HUES48 (cell line): ENCODE measurements around the gene CDC14A.
"Not testable (repeated sequence)": the region's sequence is repeated elsewhere in the genome, so short reads cannot be mapped to it uniquely, and the experiment has no call there.

ENCODE experiments used
- H3K27ac ChIP-seq: one replicate; pipeline ENCODE4 v1.7.0; 2013; ENCODE audit warnings: low read depth, low read length, inconsistent platforms
- H3K27me3 ChIP-seq: 2 replicates; pipeline ENCODE4 v1.6.1; 2013; ENCODE audit warnings: mild to moderate bottlenecking, low read length; ENCODE audit not compliant: control insufficient read depth, insufficient read depth
- H3K36me3 ChIP-seq: 2 replicates; pipeline ENCODE4 v1.6.1; 2013; ENCODE audit warnings: low read length; ENCODE audit not compliant: control insufficient read depth, insufficient read depth
- H3K4me1 ChIP-seq: 2 replicates; pipeline ENCODE4 v1.6.1; 2013; ENCODE audit warnings: mild to moderate bottlenecking, low read length; ENCODE audit not compliant: control insufficient read depth, insufficient read depth
- H3K4me3 ChIP-seq: 2 replicates; pipeline ENCODE4 v1.5.1; 2013; ENCODE audit warnings: mild to moderate bottlenecking, low read depth, low read length
- H3K9ac ChIP-seq: 2 replicates; pipeline ENCODE4 v1.6.1; 2013; ENCODE audit warnings: mild to moderate bottlenecking, low read depth, low read length, moderate library complexity
- H3K9me3 ChIP-seq: 2 replicates; pipeline ENCODE4 v1.6.1; 2013; ENCODE audit warnings: low read length; ENCODE audit not compliant: control insufficient read depth, insufficient read depth

Gene CDC14A

DNA sequence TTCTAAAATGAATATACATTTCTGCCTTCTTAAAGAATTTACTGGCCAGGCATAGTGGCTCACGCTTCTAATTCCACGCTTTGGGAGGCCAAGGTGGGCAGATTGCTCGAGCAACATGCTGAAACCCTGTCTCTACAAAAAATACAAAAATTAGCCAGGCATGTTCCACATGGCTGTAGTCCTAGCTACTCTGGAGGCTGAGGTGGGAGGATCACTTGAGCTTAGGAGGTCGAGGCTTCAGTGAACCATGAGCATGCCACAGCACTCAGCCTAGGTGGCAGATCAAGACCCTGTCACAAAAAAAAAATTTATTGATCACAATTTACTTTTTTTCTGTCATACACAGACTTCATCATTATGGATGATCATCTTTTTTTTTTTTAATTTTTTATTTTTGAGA is 11.5 kb downstream of the CDC14A start:
- Histone ChIP-seq H3K4me3 (no peak overlapping the region), H3K36me3 (no peaks in the 10 kb centered on the region), H3K4me1 (peaks cover 13% of the 10 kb centered on the region), H3K9ac (no peak overlapping the region), H3K27me3 (no peaks in the 10 kb centered on the region), H3K9me3 (no peaks in the 10 kb centered on the region), H3K27ac (no peak overlapping the region)

DNA sequence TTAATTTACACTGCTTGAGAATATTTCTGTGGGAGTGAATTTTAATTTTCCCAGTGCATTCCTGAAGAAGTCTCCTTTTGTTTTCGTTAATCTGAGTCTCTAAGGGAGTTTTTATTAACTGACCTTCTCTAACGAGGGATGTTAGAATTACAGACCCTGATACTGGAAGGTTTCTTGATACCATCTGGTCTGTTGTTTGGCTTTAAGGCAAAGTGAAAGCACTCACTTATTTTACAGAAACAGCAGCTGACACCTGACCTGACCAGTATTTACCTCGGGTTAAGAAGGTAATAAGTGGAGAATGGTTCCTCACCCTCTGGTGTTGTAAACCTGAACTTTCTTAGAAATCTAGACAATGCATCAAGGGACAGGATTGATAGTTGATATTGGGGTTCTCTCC is 12.4 kb downstream of the CDC14A start:
- Histone ChIP-seq H3K9me3 (no peaks in the 10 kb centered on the region), H3K27ac (no peak overlapping the region), H3K9ac (no peak overlapping the region)

DNA sequence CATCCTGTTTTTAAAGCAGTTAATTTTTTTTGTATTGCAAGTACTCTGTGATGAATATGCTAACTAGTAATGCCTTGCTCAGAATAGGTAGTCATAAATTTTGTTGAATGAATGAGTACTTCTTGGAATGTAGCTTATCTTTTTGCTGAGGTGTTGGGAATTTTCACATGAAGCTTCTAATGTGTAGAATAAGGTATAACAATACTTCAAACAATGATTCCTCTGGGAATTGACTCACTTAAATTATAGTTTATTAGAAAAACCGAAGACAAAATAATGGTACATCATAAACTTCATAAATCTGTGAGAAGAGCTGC is 13.9 kb downstream of the CDC14A start:
- Histone ChIP-seq H3K9me3 (no peaks in the 10 kb centered on the region), H3K4me3 (no peak overlapping the region), H3K9ac (no peak overlapping the region), H3K36me3 (no peaks in the 10 kb centered on the region), H3K27me3 (no peaks in the 10 kb centered on the region), H3K4me1 (peaks cover 6% of the 10 kb centered on the region; the same call in 1 of the 2 replicates), H3K27ac (no peak overlapping the region)

More for the DNA sequence above, 12.4 kb downstream of the CDC14A start:
- H3K27me3 ChIP-seq: no peaks in the 10 kb centered on the region
- no peaks in the 10 kb centered on the region for H3K36me3 ChIP-seq
- H3K4me3 ChIP-seq: no peak overlapping the region
- peaks cover 13% of the 10 kb centered on the region for H3K4me1 ChIP-seq

DNA sequence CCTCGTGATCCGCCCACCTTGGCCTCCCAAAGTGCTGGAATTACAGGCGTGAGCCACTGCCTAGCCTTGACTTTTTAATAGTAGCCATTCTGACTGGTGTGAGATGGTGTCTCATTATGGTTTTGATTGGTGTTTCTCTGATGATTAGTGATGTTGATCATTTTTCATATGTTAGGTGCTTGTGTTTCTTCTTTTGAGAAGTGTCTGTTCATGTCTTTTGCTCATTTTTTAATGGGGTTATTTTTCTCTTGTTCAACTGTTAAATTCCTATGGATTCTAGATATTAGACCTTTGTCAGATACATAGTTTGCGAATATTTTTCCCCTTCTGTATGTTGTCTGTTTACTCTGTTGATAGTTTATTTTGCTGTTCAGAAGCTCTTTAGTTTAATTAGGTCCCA is 17.0 kb downstream of the CDC14A start:
- not testable (repeated sequence) for H3K4me1 ChIP-seq, H3K9ac ChIP-seq, H3K9me3 ChIP-seq, H3K4me3 ChIP-seq, H3K27me3 ChIP-seq, H3K27ac ChIP-seq, H3K36me3 ChIP-seq

- not testable (repeated sequence) for H3K4me3 ChIP-seq, H3K4me1 ChIP-seq, H3K9ac ChIP-seq, H3K27ac ChIP-seq, H3K9me3 ChIP-seq, H3K27me3 ChIP-seq, H3K36me3 ChIP-seq
These were observed 21.6 kb downstream of the CDC14A start for GRCh38 chr1:100373953-100374352.

- not testable (repeated sequence) for H3K27me3 ChIP-seq, H3K27ac ChIP-seq, H3K9ac ChIP-seq, H3K36me3 ChIP-seq, H3K4me3 ChIP-seq, H3K9me3 ChIP-seq, H3K4me1 ChIP-seq
These were observed 24.6 kb downstream of the CDC14A start for GRCh38 chr1:100376890-100377289.

DNA sequence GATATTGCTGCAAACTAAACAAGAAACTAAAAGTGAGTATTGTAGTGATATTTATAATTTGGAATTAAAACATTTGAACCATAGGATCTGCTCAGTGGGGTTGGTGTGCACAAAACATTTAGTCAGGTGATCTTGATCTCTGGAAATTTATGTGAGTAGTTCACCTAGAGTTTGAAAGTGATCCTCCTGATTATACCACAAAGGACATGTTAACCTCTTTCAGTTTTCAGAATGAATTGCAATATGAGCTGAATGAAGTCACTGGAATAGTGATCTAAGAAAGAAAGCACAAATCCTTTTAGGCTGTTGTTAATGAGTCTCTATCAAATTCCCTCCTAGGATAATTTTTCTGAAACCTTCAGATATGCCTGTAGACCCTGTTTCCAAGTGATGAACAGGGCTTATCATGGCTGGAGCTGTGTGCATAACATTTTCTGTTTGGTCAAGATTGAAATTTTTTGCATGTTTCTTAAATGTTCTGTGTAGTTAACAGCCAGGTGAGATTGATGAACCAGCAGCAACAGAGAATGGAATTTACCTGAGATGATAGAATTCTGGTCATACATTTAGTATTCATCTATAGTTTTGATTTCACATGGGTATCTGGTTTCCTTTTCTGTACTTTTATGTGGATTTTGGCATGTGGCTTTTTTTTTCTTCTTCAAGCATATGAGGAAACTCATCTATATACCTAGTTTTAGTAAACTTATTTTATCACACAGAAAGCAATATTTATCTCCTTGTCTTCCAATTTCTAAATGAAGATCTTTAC is 25.5 kb downstream of the CDC14A start:
- H3K27me3 ChIP-seq: no peaks in the 10 kb centered on the region

GRCh38 chr1:100378956-100379355 is 26.6 kb downstream of the CDC14A start:
- Histone ChIP-seq H3K36me3 (0 out of 2 replicates have a peak, but pooled peaks cover 3% of the 10 kb centered on the region), H3K9me3 (no peaks in the 10 kb centered on the region), H3K9ac (no peak overlapping the region), H3K4me1 (peaks cover 5% of the 10 kb centered on the region; the same call in 1 of the 2 replicates), H3K27ac (no peak overlapping the region), H3K4me3 (no peak overlapping the region), H3K27me3 (no peaks in the 10 kb centered on the region)

More for the DNA sequence above, 25.5 kb downstream of the CDC14A start:
- 0 out of 2 replicates have a peak, but pooled peaks cover 3% of the 10 kb centered on the region for H3K36me3 ChIP-seq
- peaks cover 5% of the 10 kb centered on the region; the same call in 1 of the 2 replicates for H3K4me1 ChIP-seq
- H3K9ac ChIP-seq: no peak overlapping the region
- no peak overlapping the region for H3K27ac ChIP-seq
- H3K4me3 ChIP-seq: no peak overlapping the region
- H3K9me3 ChIP-seq: no peaks in the 10 kb centered on the region

DNA sequence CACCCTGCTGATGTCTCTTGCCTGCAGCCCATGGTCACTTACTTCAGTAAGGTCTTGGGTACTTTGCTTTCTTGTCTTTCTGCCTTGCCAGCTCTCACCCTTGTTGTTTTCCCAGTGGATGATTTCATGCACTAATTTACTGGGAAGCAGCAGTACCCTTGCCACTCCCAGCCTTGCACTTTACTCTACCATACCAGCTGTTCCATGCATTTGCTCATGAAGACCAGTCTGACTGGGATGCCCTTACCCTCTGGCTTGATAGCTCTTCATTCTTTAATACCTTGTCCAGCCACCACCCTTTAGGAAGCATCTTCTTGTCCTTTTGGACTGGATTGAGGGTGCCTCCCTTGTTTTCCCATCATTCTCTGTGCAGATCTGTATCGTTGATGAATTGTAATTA is 28.3 kb downstream of the CDC14A start:
- Histone ChIP-seq H3K4me3 (no peak overlapping the region), H3K9ac (no peak overlapping the region), H3K36me3 (0 out of 2 replicates have a peak, but pooled peaks cover 3% of the 10 kb centered on the region), H3K9me3 (no peaks in the 10 kb centered on the region), H3K27me3 (no peaks in the 10 kb centered on the region), H3K4me1 (peaks cover 5% of the 10 kb centered on the region; the same call in 1 of the 2 replicates), H3K27ac (no peak overlapping the region)

GRCh38 chr1:100382657-100383056 is 30.4 kb downstream of the CDC14A start:
- H3K4me3 ChIP-seq: no peak overlapping the region
- peaks cover 12% of the 10 kb centered on the region for H3K4me1 ChIP-seq
- no peak overlapping the region for H3K27ac ChIP-seq
- no peaks in the 10 kb centered on the region for H3K27me3 ChIP-seq
- 0 out of 2 replicates have a peak, but pooled peaks cover 3% of the 10 kb centered on the region for H3K36me3 ChIP-seq
- no peak overlapping the region for H3K9ac ChIP-seq
- no peaks in the 10 kb centered on the region for H3K9me3 ChIP-seq

- Histone ChIP-seq H3K27me3 (no peaks in the 10 kb centered on the region), H3K4me3 (no peak overlapping the region), H3K27ac (no peak overlapping the region), H3K9me3 (no peaks in the 10 kb centered on the region), H3K36me3 (0 out of 2 replicates have a peak, but pooled peaks cover 2% of the 10 kb centered on the region), H3K4me1 (peaks cover 18% of the 10 kb centered on the region), H3K9ac (no peak overlapping the region)
These were observed 31.6 kb downstream of the CDC14A start for GRCh38 chr1:100383743-100384405.
